Endodermal cell (in vitro differentiated cells): ENCODE data around the gene ZNF17. TPM values are rescaled to one million over a fixed set of nuclear protein-coding genes. Genes with fewer than 3 reads are reported as not detected.

Source experiments
- DNase-seq: peaks from one replicate; pipeline ENCODE4 v3.0.0-alpha.2; 2017
- H3K27ac ChIP-seq: 2 replicates; pipeline ENCODE4 v1.5.1; 2013; ENCODE audit warnings: mild to moderate bottlenecking, low read depth, low read length, moderate library complexity
- H3K27me3 ChIP-seq: 2 replicates; pipeline ENCODE4 v1.6.1; 2013; ENCODE audit warnings: mild to moderate bottlenecking, low read length, moderate library complexity; ENCODE audit not compliant: insufficient read depth, control insufficient read depth, poor library complexity, severe bottlenecking
- H3K36me3 ChIP-seq: 2 replicates; pipeline ENCODE4 v1.7.0; 2013; ENCODE audit warnings: mild to moderate bottlenecking, low read length, moderate library complexity; ENCODE audit not compliant: control insufficient read depth, insufficient read depth
- H3K4me1 ChIP-seq: one replicate; pipeline ENCODE4 v1.7.0; 2013; ENCODE audit warnings: low read length; ENCODE audit not compliant: control insufficient read depth, insufficient read depth
- H3K4me3 ChIP-seq: 2 replicates; pipeline ENCODE4 v1.5.1; 2013; ENCODE audit warnings: mild to moderate bottlenecking, low read length, moderate library complexity
- H3K9ac ChIP-seq: 2 replicates; pipeline ENCODE4 v1.6.1; 2013; ENCODE audit warnings: mild to moderate bottlenecking, low read length, moderate library complexity; ENCODE audit not compliant: poor library complexity, severe bottlenecking; ENCODE audit errors: extremely low read depth
- H3K9me3 ChIP-seq: 2 replicates; pipeline ENCODE4 v1.6.1; 2013; ENCODE audit warnings: mild to moderate bottlenecking, low read length, moderate library complexity; ENCODE audit not compliant: control insufficient read depth
- H3K27ac Mint-ChIP-seq: 2 replicates; pipeline ENCODE4 v1.8.0; 2020; ENCODE audit warnings: mixed read lengths
- H3K27me3 Mint-ChIP-seq: 2 replicates; pipeline ENCODE4 v1.8.0; 2021; ENCODE audit warnings: mild to moderate bottlenecking, mixed read lengths; ENCODE audit not compliant: insufficient read depth
- H3K36me3 Mint-ChIP-seq: 2 replicates; pipeline ENCODE4 v1.8.0; 2020; ENCODE audit warnings: low read depth, mixed read lengths
- H3K4me1 Mint-ChIP-seq: 2 replicates; pipeline ENCODE4 v1.8.0; 2020; ENCODE audit warnings: mixed read lengths
- H3K4me3 Mint-ChIP-seq: 2 replicates; pipeline ENCODE4 v1.8.0; 2020; ENCODE audit warnings: mild to moderate bottlenecking, moderate library complexity, mixed read lengths
- H3K9me3 Mint-ChIP-seq: 2 replicates; pipeline ENCODE4 v1.8.0; 2020; ENCODE audit warnings: mild to moderate bottlenecking, mixed read lengths
- WGBS, 2 experiments: methylation state at CpG; one replicate each; pipeline versions ENCODE4 v1.1.5 to v1.1.7; 2013; ENCODE audit warnings: missing lambda C conversion rate in 2 of 2, mixed read lengths in 1 of 2; ENCODE audit not compliant: insufficient coverage in 1 of 2, insufficient read length in 1 of 2; 5-methylcytosine and 5-hydroxymethylcytosine counted together
- long read RNA-seq, 4 experiments: library from polyadenylated mRNA in 2 of 4; library from RNA in 1 of 4; library from capped mRNA in 1 of 4; stranded (forward) in 3 of 4; unstranded in 1 of 4; transcript quantifications; one replicate each; pipeline ENCODE4 v2.0.0, GENCODE V29; 2020 to 2021; ENCODE audit warnings: inconsistent platforms in 1 of 4
- polyA plus RNA-seq, 2 experiments: library from polyadenylated mRNA; stranded (reverse); fragments of 50-300 nt; gene quantifications; one replicate each; pipeline ENCODE4 v1.2.3, GENCODE V29; 2013
- total RNA-seq, 2 donors: library from RNA; stranded (reverse); fragmentation: NEBNext Ultra II Directional in 1 of 2; extraction: Animal tissue kit (Norgen Biotek cat#: 25700) in 1 of 2; gene quantifications; 2 replicates in 1 of 2; 3 replicates in 1 of 2; pipeline ENCODE4 v1.2.1, GENCODE V29; 2021
- TF ChIP-seq, protein P1 (sequence below): fragments of 200-600 bp; sonication (generic); conservative IDR thresholded peaks from 2 replicates; pipeline ENCODE4 v1.5.0; 2021; ENCODE audit warnings: antibody characterized with exemption, mild to moderate bottlenecking

ZNF17 gene
- 1 to 10 TPM; 7.6 to 9.2 TPM for total RNA-seq
- 6.6 TPM for polyA plus RNA-seq (2013, experiment 1 of 2)
- 5.7 TPM for polyA plus RNA-seq (2013, experiment 2 of 2)
- long read RNA-seq, experiment 1, partial matches to known transcripts = 0 of 2 reads
- long read RNA-seq, experiment 1, other reads (novel, unspliced or antisense) = 0 of 2 reads
- long read RNA-seq, experiment 2, partial matches to known transcripts = 0 of 4 reads
- long read RNA-seq, experiment 2, other reads (novel, unspliced or antisense) = 0 of 4 reads
- long read RNA-seq, experiment 3, transcript ZNF17-201 (4 exons, 2,716 nt) = major isoform, 8 of 15 reads
- long read RNA-seq, experiment 3, partial matches to known transcripts = 0 of 15 reads
- long read RNA-seq, experiment 3, other reads (novel, unspliced or antisense) = 0 of 15 reads
- long read RNA-seq, experiment 4, partial matches to known transcripts = 0 of 3 reads
- long read RNA-seq, experiment 4, other reads (novel, unspliced or antisense) = 0 of 3 reads

DNA sequence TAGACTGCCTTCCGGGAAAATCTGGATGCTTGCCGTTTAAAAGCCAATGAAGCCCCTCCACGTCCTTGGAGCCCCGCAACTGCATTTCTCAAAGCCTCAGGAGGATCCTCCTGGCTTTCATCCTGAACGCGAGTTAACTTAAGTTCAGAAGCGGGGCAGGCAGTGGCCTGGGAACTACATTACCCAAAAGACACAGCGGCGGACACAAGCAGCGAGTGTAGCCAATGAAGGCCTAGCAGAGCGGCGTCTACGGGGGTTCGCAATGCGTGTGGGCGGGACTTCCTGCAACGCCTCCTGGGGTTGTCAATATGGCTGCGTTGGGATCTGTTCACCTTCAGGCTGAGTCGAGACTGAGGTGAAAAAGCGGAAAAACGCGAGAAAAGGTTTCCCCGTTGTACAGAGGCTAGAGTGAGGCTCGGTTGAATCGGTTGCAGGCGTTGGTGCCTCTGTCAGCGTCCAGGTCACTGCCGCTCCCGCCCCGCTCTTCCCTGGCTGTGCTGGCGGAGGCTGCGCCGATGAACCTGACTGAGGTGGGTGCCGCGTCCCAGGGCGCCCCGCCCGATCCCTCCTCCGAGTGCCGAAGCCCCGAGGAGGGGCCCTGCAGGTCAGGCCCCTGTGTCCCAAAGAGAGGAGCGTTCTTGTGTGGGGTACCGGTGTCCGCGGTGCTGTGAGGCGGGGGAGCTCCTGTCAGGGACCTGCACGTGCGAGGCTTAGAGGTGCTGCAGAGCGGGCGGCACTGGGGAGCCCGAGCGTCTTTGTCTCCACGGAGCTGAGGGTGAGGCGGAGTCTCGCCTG lies at the start of gene ZNF17:
Gene ZNF17 (plus strand): TSS at position 285 of the 795 bp plus-strand sequence. CDS start 2,455 bp downstream, outside the sequence.
- no peaks in the 10 kb centered on the region for H3K4me1 ChIP-seq
- TF ChIP-seq, protein P1, sequence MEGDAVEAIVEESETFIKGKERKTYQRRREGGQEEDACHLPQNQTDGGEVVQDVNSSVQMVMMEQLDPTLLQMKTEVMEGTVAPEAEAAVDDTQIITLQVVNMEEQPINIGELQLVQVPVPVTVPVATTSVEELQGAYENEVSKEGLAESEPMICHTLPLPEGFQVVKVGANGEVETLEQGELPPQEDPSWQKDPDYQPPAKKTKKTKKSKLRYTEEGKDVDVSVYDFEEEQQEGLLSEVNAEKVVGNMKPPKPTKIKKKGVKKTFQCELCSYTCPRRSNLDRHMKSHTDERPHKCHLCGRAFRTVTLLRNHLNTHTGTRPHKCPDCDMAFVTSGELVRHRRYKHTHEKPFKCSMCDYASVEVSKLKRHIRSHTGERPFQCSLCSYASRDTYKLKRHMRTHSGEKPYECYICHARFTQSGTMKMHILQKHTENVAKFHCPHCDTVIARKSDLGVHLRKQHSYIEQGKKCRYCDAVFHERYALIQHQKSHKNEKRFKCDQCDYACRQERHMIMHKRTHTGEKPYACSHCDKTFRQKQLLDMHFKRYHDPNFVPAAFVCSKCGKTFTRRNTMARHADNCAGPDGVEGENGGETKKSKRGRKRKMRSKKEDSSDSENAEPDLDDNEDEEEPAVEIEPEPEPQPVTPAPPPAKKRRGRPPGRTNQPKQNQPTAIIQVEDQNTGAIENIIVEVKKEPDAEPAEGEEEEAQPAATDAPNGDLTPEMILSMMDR = no peak
- peak within 1 kb of the TSS; percentile 94 for H3K4me3 ChIP-seq
- H3K27ac ChIP-seq = no peak within 1 kb of the TSS
- H3K27me3 ChIP-seq = peaks cover 12% of the 10 kb centered on the region
- H3K9me3 Mint-ChIP-seq = no peaks in the 10 kb centered on the region
- H3K27ac Mint-ChIP-seq = peak within 1 kb of the TSS; percentile 84
- peak within 1 kb of the TSS; percentile 93 for H3K4me3 Mint-ChIP-seq
- 0 to 3% methylated on average over 35 to 55 of the region's 55 CpGs for WGBS, 2 experiments
- H3K36me3 ChIP-seq = peaks cover 6% of the 10 kb centered on the region
- H3K4me1 Mint-ChIP-seq = peaks cover 13% of the 10 kb centered on the region
- peaks cover 16% of the 10 kb centered on the region for H3K36me3 Mint-ChIP-seq
- H3K9me3 ChIP-seq = no peaks in the 10 kb centered on the region
- peak; percentile 97 for DNase-seq
- peaks cover 3% of the 10 kb centered on the region for H3K27me3 Mint-ChIP-seq
- peak within 1 kb of the TSS; percentile 71 for H3K9ac ChIP-seq

DNA sequence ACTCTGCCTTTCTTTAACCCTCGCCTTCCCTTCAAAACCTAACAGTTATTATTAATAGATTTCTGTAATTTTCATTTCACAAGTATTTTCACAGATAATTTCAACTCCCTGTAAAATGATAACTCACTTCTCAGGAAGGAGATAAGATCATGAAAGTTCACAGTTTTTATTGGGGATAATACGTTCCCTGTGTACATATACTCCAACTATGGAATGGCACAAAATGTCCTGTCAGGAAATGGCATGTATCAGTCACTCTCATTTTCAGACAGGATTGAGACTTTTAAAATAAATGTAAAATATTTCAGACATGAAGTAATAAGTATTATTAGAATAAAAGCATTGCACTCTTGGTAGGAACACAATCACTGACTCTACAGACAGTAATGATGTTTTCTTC lies 48.5 kb upstream of the ZNF17 start:
- Histone ChIP-seq H3K36me3 (peaks cover 22% of the 10 kb centered on the region), H3K4me1 (no peaks in the 10 kb centered on the region), H3K4me3 (peak overlapping the region; percentile 89), H3K27me3 (no peaks in the 10 kb centered on the region), H3K27ac (no peak overlapping the region), H3K9me3 (no peaks in the 10 kb centered on the region), H3K9ac (peak overlapping the region; percentile 70)
- no peaks in the 10 kb centered on the region for H3K27me3 Mint-ChIP-seq
- H3K4me1 Mint-ChIP-seq = peaks cover 8% of the 10 kb centered on the region
- H3K27ac Mint-ChIP-seq = peak overlapping the region; percentile 96
- peak overlapping the region; percentile 81 for H3K4me3 Mint-ChIP-seq
- TF ChIP-seq, protein P1 = no peak
- H3K36me3 Mint-ChIP-seq = peaks cover 30% of the 10 kb centered on the region
- peaks cover 2% of the 10 kb centered on the region for H3K9me3 Mint-ChIP-seq
- no peak for DNase-seq
- 90 to 100% methylated on average over 1 of the region's 2 CpGs for WGBS, 2 experiments

DNA sequence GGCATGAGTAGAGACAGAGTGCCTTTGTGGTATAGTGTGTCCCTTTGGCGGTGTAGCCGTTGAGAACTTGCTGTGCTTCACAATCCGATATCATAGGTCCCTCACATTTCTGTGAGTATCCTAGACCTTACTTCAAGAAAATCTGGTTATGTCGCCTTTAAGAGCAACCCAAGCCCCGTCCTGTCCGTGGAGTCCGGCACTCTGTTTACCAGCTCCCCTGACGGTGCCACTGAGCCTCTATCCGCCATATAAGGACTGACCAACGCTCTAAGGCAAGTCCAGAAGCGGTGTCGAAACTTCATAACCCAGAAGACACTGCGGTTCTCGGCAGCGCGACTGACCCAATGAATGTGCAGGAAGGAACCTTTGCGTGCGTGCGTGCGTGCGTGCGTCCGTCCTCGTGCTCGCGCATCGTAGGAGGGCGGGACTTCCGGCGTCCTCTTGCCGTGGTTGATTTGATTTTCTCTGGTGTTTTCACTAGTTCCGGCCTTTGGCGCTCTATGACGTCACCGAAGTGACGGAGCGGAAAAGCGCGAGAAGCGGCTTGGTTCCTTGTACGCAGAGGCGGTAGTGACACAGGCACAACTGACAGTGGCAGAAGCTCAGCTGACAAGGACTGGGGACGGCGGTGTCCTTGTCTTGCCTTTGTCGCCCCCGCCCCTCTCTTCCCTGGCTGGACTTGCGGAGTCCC lies 47.8 kb upstream of the ZNF17 start, which contains the start of the genes TRAPPC2B and ZNF547:
Gene TRAPPC2B (plus strand): TSS at position 555 of the 691 bp plus-strand sequence. CDS start 1,283 bp downstream, outside the sequence.
Gene ZNF547 (plus strand): TSS at position 555 of the 691 bp plus-strand sequence. CDS start 5,005 bp downstream, outside the sequence.
- H3K27me3 Mint-ChIP-seq = no peaks in the 10 kb centered on the region
- H3K4me1 Mint-ChIP-seq = peaks cover 8% of the 10 kb centered on the region
- H3K4me3 Mint-ChIP-seq = peak within 1 kb of the TSS; percentile 81
- peak; percentile 100 for DNase-seq
- Histone ChIP-seq H3K4me3 (peak within 1 kb of the TSS; percentile 89), H3K4me1 (no peaks in the 10 kb centered on the region), H3K9me3 (no peaks in the 10 kb centered on the region), H3K27me3 (no peaks in the 10 kb centered on the region), H3K9ac (peak within 1 kb of the TSS; percentile 70), H3K27ac (peak within 1 kb of the TSS; percentile 80), H3K36me3 (peaks cover 15% of the 10 kb centered on the region)
- 3 to 4% methylated on average over 41 to 47 of the region's 47 CpGs for WGBS, 2 experiments
- TF ChIP-seq, protein P1 = no peak
- H3K36me3 Mint-ChIP-seq = peaks cover 23% of the 10 kb centered on the region
- H3K9me3 Mint-ChIP-seq = no peaks in the 10 kb centered on the region
- H3K27ac Mint-ChIP-seq = peak within 1 kb of the TSS; percentile 96
